GM19455 (cell line): ENCODE measurements around the gene CMSS1.

Experiments used
- ATAC-seq: cut with Tn5 transposase; IDR thresholded peaks from one replicate; pipeline ENCODE4 v1.9.1; 2021; ENCODE audit not compliant: unreplicated experiment

The CMSS1 gene

GRCh38 chr3:99957151-99957796 lies 139.6 kb downstream of the CMSS1 start:
- no peak for ATAC-seq

GRCh38 chr3:99958222-99958912 lies 140.7 kb downstream of the CMSS1 start:
- no peak for ATAC-seq

- no peak for ATAC-seq
Measured at GRCh38 chr3:99960123-99960878, 142.6 kb downstream of the CMSS1 start.

GRCh38 chr3:99960941-99961340 lies 143.3 kb downstream of the CMSS1 start:
- no peak for ATAC-seq

GRCh38 chr3:99961756-99962515 lies 144.3 kb downstream of the CMSS1 start:
- no peak for ATAC-seq

GRCh38 chr3:99962703-99963102 lies 145.0 kb downstream of the CMSS1 start:
- no peak for ATAC-seq

- no peak for ATAC-seq
Measured at GRCh38 chr3:99965077-99965476, 147.4 kb downstream of the CMSS1 start.

- no peak for ATAC-seq
Measured at GRCh38 chr3:99965681-99966408, 148.2 kb downstream of the CMSS1 start.

GRCh38 chr3:99966662-99967416 lies 149.2 kb downstream of the CMSS1 start:
- ATAC-seq: no peak

GRCh38 chr3:99967796-99968195 lies 150.1 kb downstream of the CMSS1 start:
- ATAC-seq: no peak

GRCh38 chr3:99969136-99969535 lies 151.5 kb downstream of the CMSS1 start:
- ATAC-seq: no peak

- peak; percentile 98 for ATAC-seq
Measured at GRCh38 chr3:99970198-99970597, 152.5 kb downstream of the CMSS1 start.

GRCh38 chr3:99971761-99972160 lies 154.1 kb downstream of the CMSS1 start:
- ATAC-seq: no peak

- ATAC-seq: no peak
Measured at GRCh38 chr3:99972380-99973104, 154.9 kb downstream of the CMSS1 start.

- no peak for ATAC-seq
Measured at GRCh38 chr3:99974989-99975388, 157.3 kb downstream of the CMSS1 start.

GRCh38 chr3:99976584-99976983 lies 158.9 kb downstream of the CMSS1 start:
- no peak for ATAC-seq

GRCh38 chr3:99978221-99978620 lies 160.6 kb downstream of the CMSS1 start:
- no peak for ATAC-seq

- no peak for ATAC-seq
Measured at GRCh38 chr3:99980606-99981005, 162.9 kb downstream of the CMSS1 start.

GRCh38 chr3:99981138-99981537 lies 163.5 kb downstream of the CMSS1 start:
- ATAC-seq: no peak
